Astrocyte of the spinal cord (primary cell): ENCODE data around the gene BBS1.

Experiments
- DNase-seq: peaks from one replicate; pipeline ENCODE4 v3.0.0; 2011; ENCODE audit warnings: low read depth, low spot score
- H3K4me3 ChIP-seq: 2 replicates; pipeline ENCODE4 v1.5.1; 2011; ENCODE audit warnings: low read depth, mild to moderate bottlenecking, low read length, moderate library complexity
- in situ Hi-C: cut with HindIII; loops from 2 replicates; pipeline ENCODE4 v1.10.0; 2017; ENCODE audit warnings: low sequenced_read_pairs
- TF ChIP-seq, protein P1 (sequence below): IDR thresholded peaks from 2 replicates; pipeline ENCODE4 v1.5.1; 2012; ENCODE audit warnings: low read depth, mild to moderate bottlenecking, low read length, inconsistent platforms

Gene BBS1

GRCh38 chr11:66476841-66477251 lies 33.6 kb upstream of the BBS1 start:
- TF ChIP-seq, protein P1, sequence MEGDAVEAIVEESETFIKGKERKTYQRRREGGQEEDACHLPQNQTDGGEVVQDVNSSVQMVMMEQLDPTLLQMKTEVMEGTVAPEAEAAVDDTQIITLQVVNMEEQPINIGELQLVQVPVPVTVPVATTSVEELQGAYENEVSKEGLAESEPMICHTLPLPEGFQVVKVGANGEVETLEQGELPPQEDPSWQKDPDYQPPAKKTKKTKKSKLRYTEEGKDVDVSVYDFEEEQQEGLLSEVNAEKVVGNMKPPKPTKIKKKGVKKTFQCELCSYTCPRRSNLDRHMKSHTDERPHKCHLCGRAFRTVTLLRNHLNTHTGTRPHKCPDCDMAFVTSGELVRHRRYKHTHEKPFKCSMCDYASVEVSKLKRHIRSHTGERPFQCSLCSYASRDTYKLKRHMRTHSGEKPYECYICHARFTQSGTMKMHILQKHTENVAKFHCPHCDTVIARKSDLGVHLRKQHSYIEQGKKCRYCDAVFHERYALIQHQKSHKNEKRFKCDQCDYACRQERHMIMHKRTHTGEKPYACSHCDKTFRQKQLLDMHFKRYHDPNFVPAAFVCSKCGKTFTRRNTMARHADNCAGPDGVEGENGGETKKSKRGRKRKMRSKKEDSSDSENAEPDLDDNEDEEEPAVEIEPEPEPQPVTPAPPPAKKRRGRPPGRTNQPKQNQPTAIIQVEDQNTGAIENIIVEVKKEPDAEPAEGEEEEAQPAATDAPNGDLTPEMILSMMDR: no peak
- DNase-seq: no peak
- H3K4me3 ChIP-seq: no peak overlapping the region
- in situ Hi-C loops: no loop called here

- in situ Hi-C loops: no loop called here
- TF ChIP-seq, protein P1: no peak
- H3K4me3 ChIP-seq: no peak overlapping the region
- DNase-seq: no peak
Observed at GRCh38 chr11:66477263-66478201, 32.9 kb upstream of the BBS1 start.

DNA sequence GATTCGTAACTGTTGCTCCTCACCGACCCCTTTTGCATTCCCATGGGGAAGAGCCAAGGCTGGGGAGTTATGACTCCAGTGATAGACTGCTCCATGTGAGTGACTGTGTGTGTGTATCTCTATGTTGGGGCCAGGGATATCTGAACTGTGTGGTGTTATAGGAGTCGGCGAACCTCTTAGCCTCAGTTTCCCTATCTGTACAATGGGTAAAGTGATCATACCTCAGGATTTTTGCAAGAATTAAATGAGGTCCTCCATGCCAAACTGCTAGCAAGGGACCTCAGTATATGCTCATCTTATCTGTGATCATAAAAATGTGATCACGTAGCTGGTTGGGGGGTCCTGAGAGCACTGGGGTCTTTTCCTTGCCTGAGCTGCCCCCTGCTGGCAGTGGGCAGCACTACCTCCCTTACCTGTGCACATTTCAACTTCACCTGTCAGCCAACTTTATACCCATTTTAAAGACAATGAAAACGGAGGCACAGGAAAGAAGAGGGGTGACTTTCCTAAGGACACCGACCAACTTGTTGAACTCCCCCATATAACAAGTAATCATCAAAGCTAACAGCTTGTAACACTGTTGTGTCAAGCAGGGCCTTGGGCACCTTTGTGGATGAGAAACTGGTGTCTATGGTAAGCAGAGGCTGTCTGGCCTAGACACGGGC lies 31.6 kb upstream of the BBS1 start:
- in situ Hi-C loops: no loop called here
- DNase-seq: no peak
- TF ChIP-seq, protein P1: peak; percentile 84

DNA sequence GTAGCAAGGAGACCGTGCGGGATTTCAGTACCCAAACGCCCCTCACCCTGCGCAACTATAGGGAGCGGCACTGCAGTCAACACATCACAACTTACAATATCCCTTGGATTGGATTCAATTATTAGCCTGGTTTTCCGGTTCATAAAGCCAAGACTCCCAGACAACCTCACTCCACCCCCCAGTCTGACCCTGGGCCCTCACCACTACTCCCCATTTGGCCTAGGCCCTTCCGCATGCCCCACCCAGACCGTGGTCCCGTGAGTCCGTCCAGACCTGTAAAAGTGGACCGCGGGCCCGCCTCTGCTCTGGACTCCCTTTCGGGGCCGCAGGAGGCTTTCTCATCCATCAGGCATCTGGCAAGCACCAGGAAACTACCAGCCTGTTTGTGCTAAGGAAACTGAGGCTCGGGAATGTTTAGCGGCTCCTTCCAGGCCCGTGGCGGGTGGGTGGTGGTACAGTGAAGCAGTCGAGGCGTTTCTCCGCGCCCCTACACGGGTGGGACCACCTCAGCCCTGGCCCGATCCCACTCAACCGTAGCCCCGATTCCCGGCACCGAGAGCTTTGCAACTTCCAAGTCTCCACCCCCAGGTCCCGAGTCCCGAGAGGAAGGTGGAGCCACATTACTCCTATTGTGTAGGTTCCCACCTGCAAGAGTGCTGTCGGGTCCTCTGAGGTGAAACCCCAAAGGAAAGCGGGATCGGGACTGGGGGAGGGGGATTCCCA lies 30.9 kb upstream of the BBS1 start:
- TF ChIP-seq, protein P1: no peak
- H3K4me3 ChIP-seq: peak overlapping the region; percentile 91
- peak; percentile 39 for DNase-seq
- in situ Hi-C loops: no loop called here

More for the DNA sequence above, 31.6 kb upstream of the BBS1 start:
- H3K4me3 ChIP-seq: peak overlapping the region; percentile 91

GRCh38 chr11:66480117-66480938 lies 30.1 kb upstream of the BBS1 start, which contains the start of gene DPP3:
Gene DPP3 (plus strand): TSS chr11:66480434. CDS start chr11:66482201, 1,767 bp downstream.
- in situ Hi-C loops: no loop called here
- peak; percentile 98 for DNase-seq
- peak within 1 kb of the TSS; percentile 91 for H3K4me3 ChIP-seq
- TF ChIP-seq, protein P1: no peak
